Right ventricle myocardium superior (tissue), 1 donor: ENCODE measurements around the gene DIPK1B. TPM values are rescaled to one million over a fixed set of nuclear protein-coding genes. Genes with fewer than 3 reads are reported as not detected.
A peak's percentile ranks its signal among the peaks of the same experiment; 100 is the strongest.
"Not testable (repeated sequence)": the region's sequence is repeated elsewhere in the genome, so short reads cannot be mapped to it uniquely, and the experiment has no call there.

Source experiments
- ATAC-seq: fragments of 200-7000 bp; cut with Tn5 transposase; one replicate; pipeline ENCODE4 v1.9.1; 2020; ENCODE audit warnings: mild to moderate bottlenecking; ENCODE audit not compliant: poor library complexity
- DNase-seq: peaks from one replicate; pipeline ENCODE4 v3.0.0-alpha.2; 2020
- intact Hi-C: fragments of 100-400 bp; cut with DNase I; formaldehyde crosslinking; loops from one replicate; pipeline ENCODE4 v1.11.2; 2022
- total RNA-seq: library from RNA; stranded (reverse); fragmentation: NEBNext Ultra II Directional; extraction: Animal tissue kit (Norgen Biotek cat#: 25700); gene quantifications from one replicate; pipeline ENCODE4 v1.2.1, GENCODE V29; 2021
- donor health status: DM: no; HTN: yes; CAD: no; lungs with severe emphysema.

DIPK1B gene
- total RNA-seq, 1 donor from 2014 or later = 15.1 TPM

GRCh38 chr9:136709454-136710109 is 2.8 kb upstream of the DIPK1B start:
- intact Hi-C loops = no loop called here
- no peak for ATAC-seq
- DNase-seq = no peak

- DNase-seq (no peak), ATAC-seq (no peak)
- intact Hi-C loops = no loop called here
Observed at GRCh38 chr9:136710543-136710942, 1.8 kb upstream of the DIPK1B start.

- DNase-seq, intact Hi-C loops, ATAC-seq: not testable (repeated sequence)
Observed at GRCh38 chr9:136711219-136711648, 1.1 kb upstream of the DIPK1B start.

GRCh38 chr9:136712690-136713544 is 545 bp downstream of the DIPK1B start:
- no peak for ATAC-seq
- no peak for DNase-seq
- intact Hi-C loops = no loop called here

- intact Hi-C loops = no loop called here
- ATAC-seq (no peak), DNase-seq (no peak)
Observed at GRCh38 chr9:136713550-136713949, 1.2 kb downstream of the DIPK1B start.

GRCh38 chr9:136714096-136714892 is 1.9 kb downstream of the DIPK1B start:
- DNase-seq = peak; percentile 78
- peak; percentile 23 for ATAC-seq
- intact Hi-C loops = no loop called here

- DNase-seq (no peak), ATAC-seq (no peak)
- intact Hi-C loops = no loop called here
Observed at GRCh38 chr9:136714893-136715274, 2.5 kb downstream of the DIPK1B start.

- no peak for ATAC-seq
- DNase-seq = no peak
- intact Hi-C loops = no loop called here
Observed at GRCh38 chr9:136717399-136717798, 5.0 kb downstream of the DIPK1B start.

GRCh38 chr9:136718345-136719194 is 6.2 kb downstream of the DIPK1B start:
- ATAC-seq = no peak
- intact Hi-C loops = no loop called here

GRCh38 chr9:136719195-136719880 is 7.0 kb downstream of the DIPK1B start:
- ATAC-seq (no peak), DNase-seq (no peak)
- intact Hi-C loops = no loop called here

More at GRCh38 chr9:136718345-136719194, 6.2 kb downstream of the DIPK1B start:
- DNase-seq = no peak

GRCh38 chr9:136720251-136720897 is 8.0 kb downstream of the DIPK1B start:
- ATAC-seq (peak; percentile 22), DNase-seq (peak; percentile 72)
- intact Hi-C loops = no loop called here

GRCh38 chr9:136720898-136721338 is 8.5 kb downstream of the DIPK1B start:
- DNase-seq (no peak), ATAC-seq (peak; percentile 3)
- intact Hi-C loops = no loop called here

GRCh38 chr9:136721339-136722092 is 9.1 kb downstream of the DIPK1B start:
- ATAC-seq (peak; percentile 6), DNase-seq (no peak)
- intact Hi-C loops = no loop called here

GRCh38 chr9:136722093-136722968 is 10.0 kb downstream of the DIPK1B start:
- DNase-seq (no peak), ATAC-seq (peak; percentile 3)
- intact Hi-C loops = no loop called here

GRCh38 chr9:136722969-136723356 is 10.6 kb downstream of the DIPK1B start:
- no peak for ATAC-seq
- intact Hi-C loops = no loop called here

More at GRCh38 chr9:136722969-136723356, 10.6 kb downstream of the DIPK1B start:
- no peak for DNase-seq
